ENCODE measurements around the gene JAG2. TPM values are rescaled to one million over a fixed set of nuclear protein-coding genes. Genes with fewer than 3 reads are reported as not detected.

The JAG2 gene
- total and polyA plus RNA-seq, 2 experiments from 2014 or later, result 12.4 to 30.7 TPM

GRCh38 chr14:105126126-105126980, 42.2 kb downstream of the JAG2 start:
- TF ChIP-seq CTCF (IDR thresholded peaks at IDR 0.05; ENCODE audit: low read depth, low read length), result no peak
- H3K27ac ChIP-seq, result no peak overlapping the region
- H3K4me1 ChIP-seq (ENCODE audit: low read depth), result no peaks in the 10 kb centered on the region
- H3K9me3 ChIP-seq (ENCODE audit: low read depth), result peaks cover under 1% of the 10 kb centered on the region
- H3K27me3 ChIP-seq, result peaks cover 4% of the 10 kb centered on the region
- no peak for DNase-seq (ENCODE audit: low read depth in 1 of 2, low spot score in 1 of 2)
- no peak overlapping the region for H3K4me3 ChIP-seq
- H3K36me3 ChIP-seq, result no peaks in the 10 kb centered on the region

GRCh38 chr14:105124823-105125222, 43.8 kb downstream of the JAG2 start:
- H3K4me3 ChIP-seq, result no peak overlapping the region
- no peaks in the 10 kb centered on the region for H3K36me3 ChIP-seq
- H3K4me1 ChIP-seq (ENCODE audit: low read depth), result no peaks in the 10 kb centered on the region
- no peak for TF ChIP-seq CTCF (IDR thresholded peaks at IDR 0.05; ENCODE audit: low read depth, low read length)
- H3K9me3 ChIP-seq (ENCODE audit: low read depth), result no peaks in the 10 kb centered on the region
- no peak overlapping the region for H3K27ac ChIP-seq
- H3K27me3 ChIP-seq, result peaks cover 4% of the 10 kb centered on the region
- no peak for DNase-seq (ENCODE audit: low read depth in 1 of 2, low spot score in 1 of 2)

GRCh38 chr14:105123981-105124765, 44.4 kb downstream of the JAG2 start:
- no peaks in the 10 kb centered on the region for H3K9me3 ChIP-seq (ENCODE audit: low read depth)
- no peak for TF ChIP-seq CTCF (IDR thresholded peaks at IDR 0.05; ENCODE audit: low read depth, low read length)

GRCh38 chr14:105123064-105123665, 45.4 kb downstream of the JAG2 start:
- Histone ChIP-seq H3K9me3 (ENCODE audit: low read depth) (no peaks in the 10 kb centered on the region), H3K27ac (no peak overlapping the region), H3K27me3 (peaks cover 4% of the 10 kb centered on the region), H3K4me1 (ENCODE audit: low read depth) (no peaks in the 10 kb centered on the region), H3K4me3 (no peak overlapping the region), H3K36me3 (no peaks in the 10 kb centered on the region)
- TF ChIP-seq CTCF (IDR thresholded peaks at IDR 0.05; ENCODE audit: low read depth, low read length), result no peak
- no peak for DNase-seq (ENCODE audit: low read depth in 1 of 2, low spot score in 1 of 2)

More at GRCh38 chr14:105123981-105124765, 44.4 kb downstream of the JAG2 start:
- Histone ChIP-seq H3K27me3 (peaks cover 4% of the 10 kb centered on the region), H3K36me3 (no peaks in the 10 kb centered on the region), H3K27ac (no peak overlapping the region), H3K4me3 (no peak overlapping the region), H3K4me1 (ENCODE audit: low read depth) (no peaks in the 10 kb centered on the region)
- DNase-seq (ENCODE audit: low read depth in 1 of 2, low spot score in 1 of 2), result no peak

- H3K4me1 ChIP-seq (ENCODE audit: low read depth), result no peaks in the 10 kb centered on the region
- H3K9me3 ChIP-seq (ENCODE audit: low read depth), result no peaks in the 10 kb centered on the region
- H3K36me3 ChIP-seq, result no peaks in the 10 kb centered on the region
- no peak for TF ChIP-seq CTCF (IDR thresholded peaks at IDR 0.05; ENCODE audit: low read depth, low read length)
- no peak for DNase-seq (ENCODE audit: low read depth in 1 of 2, low spot score in 1 of 2)
- H3K4me3 ChIP-seq, result no peak overlapping the region
- H3K27me3 ChIP-seq, result peaks cover 2% of the 10 kb centered on the region
- H3K27ac ChIP-seq, result no peak overlapping the region
Observed at GRCh38 chr14:105120056-105120455, 48.5 kb downstream of the JAG2 start.
